Subcutaneous abdominal adipose tissue (tissue), 5 donors: Measurements from ENCODE around the gene RSPH3.
"Not testable (repeated sequence)": the region's sequence is repeated elsewhere in the genome, so short reads cannot be mapped to it uniquely, and the experiment has no call there.

ENCODE experiments used
- H3K27ac ChIP-seq: one replicate; pipeline ENCODE4 v1.7.0; 2013; ENCODE audit warnings: low read depth, mild to moderate bottlenecking, inconsistent platforms, low read length, moderate library complexity
- H3K27me3 ChIP-seq, 5 donors: one replicate each; pipeline ENCODE4 v1.7.0; 2013; ENCODE audit warnings: low read length in 5 of 5, inconsistent platforms in 1 of 5; ENCODE audit not compliant: control insufficient read depth in 5 of 5, insufficient read depth in 4 of 5
- H3K36me3 ChIP-seq, 5 donors: one replicate each; pipeline ENCODE4 v1.7.0; 2013; ENCODE audit warnings: low read length in 5 of 5; ENCODE audit not compliant: control insufficient read depth in 5 of 5, insufficient read depth in 5 of 5
- H3K4me1 ChIP-seq, 5 donors: one replicate each; pipeline ENCODE4 v1.7.0; 2013; ENCODE audit warnings: low read length in 5 of 5, mild to moderate bottlenecking in 3 of 5, moderate library complexity in 1 of 5; ENCODE audit not compliant: control insufficient read depth in 5 of 5, insufficient read depth in 5 of 5
- H3K4me3 ChIP-seq, 5 donors: one replicate each; pipeline ENCODE4 v1.7.0; 2013; ENCODE audit warnings: low read length in 5 of 5, low read depth in 1 of 5
- H3K9ac ChIP-seq, 5 donors: one replicate each; pipeline ENCODE4 v1.7.0; 2013; ENCODE audit warnings: low read length in 5 of 5, mild to moderate bottlenecking in 4 of 5, moderate library complexity in 3 of 5
- H3K9me3 ChIP-seq, 5 donors: one replicate each; pipeline ENCODE4 v1.7.0; 2013; ENCODE audit warnings: low read length in 5 of 5; ENCODE audit not compliant: control insufficient read depth in 5 of 5
- donor health status: healthy.
- donor health status: healthy.
- donor health status: healthy.
- donor health status: healthy.
- donor health status: healthy.

The RSPH3 gene

GRCh38 chr6:159005436-159005835 lies 5.4 kb upstream of the RSPH3 start:
- no peaks in the 10 kb centered on the region for H3K36me3 ChIP-seq
- no peak overlapping the region for H3K9ac ChIP-seq
- H3K4me1 ChIP-seq: peaks cover 2 to 9% (median 5%) of the 10 kb centered on the region in 5 donors
- no peak overlapping the region for H3K27ac ChIP-seq
- H3K9me3 ChIP-seq: no peaks in the 10 kb centered on the region
- H3K4me3 ChIP-seq: no peak overlapping the region
- no peaks in the 10 kb centered on the region for H3K27me3 ChIP-seq

GRCh38 chr6:159004592-159004991 lies 4.6 kb upstream of the RSPH3 start:
- Histone ChIP-seq H3K9me3 (no peaks in the 10 kb centered on the region), H3K9ac (no peak overlapping the region), H3K27me3 (no peaks in the 10 kb centered on the region), H3K4me3 (no peak overlapping the region), H3K4me1 (peaks cover 2 to 17% (median 10%) of the 10 kb centered on the region in 5 donors), H3K36me3 (no peaks in the 10 kb centered on the region), H3K27ac (no peak overlapping the region)

GRCh38 chr6:159002432-159003155 lies 2.6 kb upstream of the RSPH3 start:
- Histone ChIP-seq H3K27me3 (no peaks in the 10 kb centered on the region), H3K9me3 (no peaks in the 10 kb centered on the region), H3K27ac (no peak overlapping the region), H3K4me1 (peaks cover 2 to 26% (median 19%) of the 10 kb centered on the region in 5 donors), H3K36me3 (no peaks in the 10 kb centered on the region), H3K9ac (no peak overlapping the region), H3K4me3 (no peak overlapping the region)

GRCh38 chr6:158999154-158999665 lies 792 bp downstream of the RSPH3 start:
- peak overlapping the region; percentile 86 to 98 (median 90) for H3K4me3 ChIP-seq
- peak overlapping the region; percentile 64 for H3K27ac ChIP-seq
- H3K36me3 ChIP-seq: no peaks in the 10 kb centered on the region
- peaks cover 2 to 23% (median 19%) of the 10 kb centered on the region in 5 donors for H3K4me1 ChIP-seq
- peak overlapping the region in 4 of 5 donors; percentile 56 to 81 (median 77) for H3K9ac ChIP-seq
- H3K27me3 ChIP-seq: no peaks in the 10 kb centered on the region
- no peaks in the 10 kb centered on the region for H3K9me3 ChIP-seq

- Histone ChIP-seq H3K27me3 (no peaks in the 10 kb centered on the region), H3K4me3 (no peak overlapping the region), H3K9ac (no peak overlapping the region), H3K9me3 (no peaks in the 10 kb centered on the region), H3K4me1 (peaks cover 2 to 23% (median 19%) of the 10 kb centered on the region in 5 donors), H3K36me3 (no peaks in the 10 kb centered on the region), H3K27ac (no peak overlapping the region)
Measured at GRCh38 chr6:158996856-158997255, 3.1 kb downstream of the RSPH3 start.

- no peaks in the 10 kb centered on the region for H3K27me3 ChIP-seq
- no peak overlapping the region for H3K27ac ChIP-seq
- no peaks in the 10 kb centered on the region for H3K4me1 ChIP-seq
- H3K36me3 ChIP-seq: no peaks in the 10 kb centered on the region
- H3K4me3 ChIP-seq: no peak overlapping the region
- H3K9ac ChIP-seq: no peak overlapping the region
- peaks cover 0 to 12% (median 5%) of the 10 kb centered on the region in 5 donors for H3K9me3 ChIP-seq
Measured at GRCh38 chr6:158993639-158994038, 6.4 kb downstream of the RSPH3 start.

GRCh38 chr6:158991017-158991723 lies 8.8 kb downstream of the RSPH3 start:
- Histone ChIP-seq H3K36me3 (no peaks in the 10 kb centered on the region), H3K9me3 (peaks cover 0 to 13% (median 5%) of the 10 kb centered on the region in 5 donors), H3K9ac (no peak overlapping the region), H3K27ac (no peak overlapping the region), H3K4me3 (no peak overlapping the region), H3K4me1 (no peaks in the 10 kb centered on the region), H3K27me3 (no peaks in the 10 kb centered on the region)

- H3K9me3 ChIP-seq: peaks cover 0 to 13% (median 5%) of the 10 kb centered on the region in 5 donors
- not testable (repeated sequence) for H3K4me1 ChIP-seq, H3K36me3 ChIP-seq, H3K9ac ChIP-seq, H3K4me3 ChIP-seq, H3K27ac ChIP-seq, H3K27me3 ChIP-seq
Measured at GRCh38 chr6:158989711-158990110, 10.3 kb downstream of the RSPH3 start.

GRCh38 chr6:158988477-158988876 lies 11.5 kb downstream of the RSPH3 start:
- H3K4me3 ChIP-seq: no peak overlapping the region
- peaks cover 0 to 13% (median 5%) of the 10 kb centered on the region in 5 donors for H3K9me3 ChIP-seq
- H3K27ac ChIP-seq: no peak overlapping the region
- no peaks in the 10 kb centered on the region for H3K4me1 ChIP-seq
- no peaks in the 10 kb centered on the region for H3K27me3 ChIP-seq
- no peak overlapping the region for H3K9ac ChIP-seq
- no peaks in the 10 kb centered on the region for H3K36me3 ChIP-seq

- Histone ChIP-seq H3K36me3 (no peaks in the 10 kb centered on the region), H3K9me3 (peaks cover 0 to 13% (median 5%) of the 10 kb centered on the region in 5 donors), H3K9ac (no peak overlapping the region), H3K27ac (no peak overlapping the region), H3K4me1 (no peaks in the 10 kb centered on the region), H3K27me3 (no peaks in the 10 kb centered on the region), H3K4me3 (no peak overlapping the region)
Measured at GRCh38 chr6:158987657-158988056, 12.3 kb downstream of the RSPH3 start.
